ENCODE measurements around the gene PRSS57. TPM values are rescaled to one million over a fixed set of nuclear protein-coding genes. Genes with fewer than 3 reads are reported as not detected.

Gene PRSS57
- total and polyA plus RNA-seq, 2 of the 13 experiments (the other 11 are each of a cell fraction or from before 2014, with no cell fraction given), result 0.12 TPM; not detected in 1

DNA sequence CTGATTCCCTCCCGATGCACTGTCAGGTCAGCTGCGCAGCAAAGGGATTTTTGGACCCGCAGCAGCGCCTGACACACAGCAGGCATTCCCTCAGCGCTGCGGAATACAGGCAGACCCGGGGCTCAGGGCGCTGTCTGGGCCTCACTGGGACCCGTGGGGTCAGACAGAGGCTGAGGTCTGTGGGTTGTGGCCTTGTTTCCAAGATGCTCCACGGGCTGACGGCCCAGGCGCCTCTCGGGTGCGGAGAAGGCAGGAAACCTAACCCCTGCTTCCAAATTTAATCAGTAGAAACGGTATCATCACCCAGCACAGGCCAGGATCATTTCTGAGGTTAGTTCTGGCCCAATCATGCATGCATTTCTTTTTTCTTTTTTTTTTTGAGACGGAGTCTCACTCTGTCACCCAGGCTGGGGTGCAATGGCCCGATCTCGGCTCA lies 31.6 kb downstream of the PRSS57 start (continued):
- TF ChIP-seq, protein P1, sequence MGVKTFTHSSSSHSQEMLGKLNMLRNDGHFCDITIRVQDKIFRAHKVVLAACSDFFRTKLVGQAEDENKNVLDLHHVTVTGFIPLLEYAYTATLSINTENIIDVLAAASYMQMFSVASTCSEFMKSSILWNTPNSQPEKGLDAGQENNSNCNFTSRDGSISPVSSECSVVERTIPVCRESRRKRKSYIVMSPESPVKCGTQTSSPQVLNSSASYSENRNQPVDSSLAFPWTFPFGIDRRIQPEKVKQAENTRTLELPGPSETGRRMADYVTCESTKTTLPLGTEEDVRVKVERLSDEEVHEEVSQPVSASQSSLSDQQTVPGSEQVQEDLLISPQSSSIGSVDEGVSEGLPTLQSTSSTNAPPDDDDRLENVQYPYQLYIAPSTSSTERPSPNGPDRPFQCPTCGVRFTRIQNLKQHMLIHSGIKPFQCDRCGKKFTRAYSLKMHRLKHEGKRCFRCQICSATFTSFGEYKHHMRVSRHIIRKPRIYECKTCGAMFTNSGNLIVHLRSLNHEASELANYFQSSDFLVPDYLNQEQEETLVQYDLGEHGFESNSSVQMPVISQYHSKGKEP (CRISPR knock-in tag; IDR thresholded peaks at IDR 0.05), result no peak
- TF ChIP-seq, protein P2, sequence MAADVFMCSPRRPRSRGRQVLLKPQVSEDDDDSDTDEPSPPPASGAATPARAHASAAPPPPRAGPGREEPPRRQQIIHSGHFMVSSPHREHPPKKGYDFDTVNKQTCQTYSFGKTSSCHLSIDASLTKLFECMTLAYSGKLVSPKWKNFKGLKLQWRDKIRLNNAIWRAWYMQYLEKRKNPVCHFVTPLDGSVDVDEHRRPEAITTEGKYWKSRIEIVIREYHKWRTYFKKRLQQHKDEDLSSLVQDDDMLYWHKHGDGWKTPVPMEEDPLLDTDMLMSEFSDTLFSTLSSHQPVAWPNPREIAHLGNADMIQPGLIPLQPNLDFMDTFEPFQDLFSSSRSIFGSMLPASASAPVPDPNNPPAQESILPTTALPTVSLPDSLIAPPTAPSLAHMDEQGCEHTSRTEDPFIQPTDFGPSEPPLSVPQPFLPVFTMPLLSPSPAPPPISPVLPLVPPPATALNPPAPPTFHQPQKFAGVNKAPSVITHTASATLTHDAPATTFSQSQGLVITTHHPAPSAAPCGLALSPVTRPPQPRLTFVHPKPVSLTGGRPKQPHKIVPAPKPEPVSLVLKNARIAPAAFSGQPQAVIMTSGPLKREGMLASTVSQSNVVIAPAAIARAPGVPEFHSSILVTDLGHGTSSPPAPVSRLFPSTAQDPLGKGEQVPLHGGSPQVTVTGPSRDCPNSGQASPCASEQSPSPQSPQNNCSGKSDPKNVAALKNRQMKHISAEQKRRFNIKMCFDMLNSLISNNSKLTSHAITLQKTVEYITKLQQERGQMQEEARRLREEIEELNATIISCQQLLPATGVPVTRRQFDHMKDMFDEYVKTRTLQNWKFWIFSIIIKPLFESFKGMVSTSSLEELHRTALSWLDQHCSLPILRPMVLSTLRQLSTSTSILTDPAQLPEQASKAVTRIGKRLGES (CRISPR knock-in tag; IDR thresholded peaks at IDR 0.05; ENCODE audit: borderline replicate concordance), result no peak
- no peak for TF ChIP-seq GATA4 (IDR thresholded peaks at IDR 0.05; ENCODE audit: borderline replicate concordance, low read depth)
- TF ChIP-seq ZNF234 (CRISPR knock-in tag; conservative IDR thresholded peaks at IDR 0.05), result no peak
- TF ChIP-seq SAP130 (CRISPR knock-in tag; IDR thresholded peaks at IDR 0.05; ENCODE audit: low read depth), result peak; percentile 56; the same call in 1 of the 2 replicates
- TF ChIP-seq ZNF766 (CRISPR knock-in tag; IDR thresholded peaks at IDR 0.05; ENCODE audit: borderline replicate concordance), result no peak
- no peak for TF ChIP-seq HOXD1 (CRISPR knock-in tag; IDR thresholded peaks at IDR 0.05)
- no peak for TF ChIP-seq ZNF235 (CRISPR knock-in tag; IDR thresholded peaks at IDR 0.05; ENCODE audit: borderline replicate concordance)
- TF ChIP-seq, protein P3, sequence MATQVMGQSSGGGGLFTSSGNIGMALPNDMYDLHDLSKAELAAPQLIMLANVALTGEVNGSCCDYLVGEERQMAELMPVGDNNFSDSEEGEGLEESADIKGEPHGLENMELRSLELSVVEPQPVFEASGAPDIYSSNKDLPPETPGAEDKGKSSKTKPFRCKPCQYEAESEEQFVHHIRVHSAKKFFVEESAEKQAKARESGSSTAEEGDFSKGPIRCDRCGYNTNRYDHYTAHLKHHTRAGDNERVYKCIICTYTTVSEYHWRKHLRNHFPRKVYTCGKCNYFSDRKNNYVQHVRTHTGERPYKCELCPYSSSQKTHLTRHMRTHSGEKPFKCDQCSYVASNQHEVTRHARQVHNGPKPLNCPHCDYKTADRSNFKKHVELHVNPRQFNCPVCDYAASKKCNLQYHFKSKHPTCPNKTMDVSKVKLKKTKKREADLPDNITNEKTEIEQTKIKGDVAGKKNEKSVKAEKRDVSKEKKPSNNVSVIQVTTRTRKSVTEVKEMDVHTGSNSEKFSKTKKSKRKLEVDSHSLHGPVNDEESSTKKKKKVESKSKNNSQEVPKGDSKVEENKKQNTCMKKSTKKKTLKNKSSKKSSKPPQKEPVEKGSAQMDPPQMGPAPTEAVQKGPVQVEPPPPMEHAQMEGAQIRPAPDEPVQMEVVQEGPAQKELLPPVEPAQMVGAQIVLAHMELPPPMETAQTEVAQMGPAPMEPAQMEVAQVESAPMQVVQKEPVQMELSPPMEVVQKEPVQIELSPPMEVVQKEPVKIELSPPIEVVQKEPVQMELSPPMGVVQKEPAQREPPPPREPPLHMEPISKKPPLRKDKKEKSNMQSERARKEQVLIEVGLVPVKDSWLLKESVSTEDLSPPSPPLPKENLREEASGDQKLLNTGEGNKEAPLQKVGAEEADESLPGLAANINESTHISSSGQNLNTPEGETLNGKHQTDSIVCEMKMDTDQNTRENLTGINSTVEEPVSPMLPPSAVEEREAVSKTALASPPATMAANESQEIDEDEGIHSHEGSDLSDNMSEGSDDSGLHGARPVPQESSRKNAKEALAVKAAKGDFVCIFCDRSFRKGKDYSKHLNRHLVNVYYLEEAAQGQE (IDR thresholded peaks at IDR 0.05; ENCODE audit: borderline replicate concordance in 1 of 2, low read depth in 1 of 2, low read length in 2 of 2), result no peak
- TF ChIP-seq NR2F2 (IDR thresholded peaks at IDR 0.05; ENCODE audit: borderline replicate concordance, low read depth), result no peak
- TF ChIP-seq, protein P4, sequence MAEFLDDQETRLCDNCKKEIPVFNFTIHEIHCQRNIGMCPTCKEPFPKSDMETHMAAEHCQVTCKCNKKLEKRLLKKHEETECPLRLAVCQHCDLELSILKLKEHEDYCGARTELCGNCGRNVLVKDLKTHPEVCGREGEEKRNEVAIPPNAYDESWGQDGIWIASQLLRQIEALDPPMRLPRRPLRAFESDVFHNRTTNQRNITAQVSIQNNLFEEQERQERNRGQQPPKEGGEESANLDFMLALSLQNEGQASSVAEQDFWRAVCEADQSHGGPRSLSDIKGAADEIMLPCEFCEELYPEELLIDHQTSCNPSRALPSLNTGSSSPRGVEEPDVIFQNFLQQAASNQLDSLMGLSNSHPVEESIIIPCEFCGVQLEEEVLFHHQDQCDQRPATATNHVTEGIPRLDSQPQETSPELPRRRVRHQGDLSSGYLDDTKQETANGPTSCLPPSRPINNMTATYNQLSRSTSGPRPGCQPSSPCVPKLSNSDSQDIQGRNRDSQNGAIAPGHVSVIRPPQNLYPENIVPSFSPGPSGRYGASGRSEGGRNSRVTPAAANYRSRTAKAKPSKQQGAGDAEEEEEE (CRISPR knock-in tag; IDR thresholded peaks at IDR 0.05; ENCODE audit: borderline replicate concordance), result no peak
- no peak for TF ChIP-seq ZFP1 (CRISPR knock-in tag; IDR thresholded peaks at IDR 0.05)
- TF ChIP-seq, protein P5, sequence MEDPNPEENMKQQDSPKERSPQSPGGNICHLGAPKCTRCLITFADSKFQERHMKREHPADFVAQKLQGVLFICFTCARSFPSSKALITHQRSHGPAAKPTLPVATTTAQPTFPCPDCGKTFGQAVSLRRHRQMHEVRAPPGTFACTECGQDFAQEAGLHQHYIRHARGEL (CRISPR knock-in tag; IDR thresholded peaks at IDR 0.05), result no peak
- TF ChIP-seq ATF7-NPFF (CRISPR knock-in tag; IDR thresholded peaks at IDR 0.05; ENCODE audit: low read depth), result no peak
- TF ChIP-seq KLF6 (CRISPR knock-in tag; IDR thresholded peaks at IDR 0.05), result no peak
- TF ChIP-seq, protein P6, sequence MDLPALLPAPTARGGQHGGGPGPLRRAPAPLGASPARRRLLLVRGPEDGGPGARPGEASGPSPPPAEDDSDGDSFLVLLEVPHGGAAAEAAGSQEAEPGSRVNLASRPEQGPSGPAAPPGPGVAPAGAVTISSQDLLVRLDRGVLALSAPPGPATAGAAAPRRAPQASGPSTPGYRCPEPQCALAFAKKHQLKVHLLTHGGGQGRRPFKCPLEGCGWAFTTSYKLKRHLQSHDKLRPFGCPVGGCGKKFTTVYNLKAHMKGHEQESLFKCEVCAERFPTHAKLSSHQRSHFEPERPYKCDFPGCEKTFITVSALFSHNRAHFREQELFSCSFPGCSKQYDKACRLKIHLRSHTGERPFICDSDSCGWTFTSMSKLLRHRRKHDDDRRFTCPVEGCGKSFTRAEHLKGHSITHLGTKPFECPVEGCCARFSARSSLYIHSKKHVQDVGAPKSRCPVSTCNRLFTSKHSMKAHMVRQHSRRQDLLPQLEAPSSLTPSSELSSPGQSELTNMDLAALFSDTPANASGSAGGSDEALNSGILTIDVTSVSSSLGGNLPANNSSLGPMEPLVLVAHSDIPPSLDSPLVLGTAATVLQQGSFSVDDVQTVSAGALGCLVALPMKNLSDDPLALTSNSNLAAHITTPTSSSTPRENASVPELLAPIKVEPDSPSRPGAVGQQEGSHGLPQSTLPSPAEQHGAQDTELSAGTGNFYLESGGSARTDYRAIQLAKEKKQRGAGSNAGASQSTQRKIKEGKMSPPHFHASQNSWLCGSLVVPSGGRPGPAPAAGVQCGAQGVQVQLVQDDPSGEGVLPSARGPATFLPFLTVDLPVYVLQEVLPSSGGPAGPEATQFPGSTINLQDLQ (CRISPR knock-in tag; IDR thresholded peaks at IDR 0.05), result no peak

All from HepG2 (cell line).